Ovary (tissue), 9 donors: ENCODE results near the gene SLC17A5. TPM values are rescaled to one million over a fixed set of nuclear protein-coding genes. Genes with fewer than 3 reads are reported as not detected.

Experiments used
- DNase-seq, 5 donors: peaks; one replicate each; pipeline ENCODE4 v3.0.0-alpha.2; 2019 to 2020
- H3K27ac ChIP-seq, 2 donors: fragments of 200-600 bp; one replicate each; pipeline versions ENCODE4 v1.5.1 to v1.8.0; 2019 to 2022
- H3K27me3 ChIP-seq: fragments of 200-600 bp; one replicate; pipeline ENCODE4 v1.8.0; 2022
- H3K36me3 ChIP-seq: fragments of 200-600 bp; sonication (generic); one replicate; pipeline ENCODE4 v1.5.1; 2019
- H3K4me1 ChIP-seq: one replicate; pipeline ENCODE4 v1.8.1; 2013; ENCODE audit warnings: mild to moderate bottlenecking, moderate library complexity; ENCODE audit not compliant: insufficient read depth
- H3K4me3 ChIP-seq: fragments of 200-600 bp; sonication (generic); one replicate; pipeline ENCODE4 v1.5.1; 2017
- H3K9me3 ChIP-seq, 2 donors: fragments of 200-600 bp in 1 of 2; sonication (generic) in 1 of 2; one replicate each; pipeline versions ENCODE4 v1.5.1 to v1.8.1; 2013 to 2019; ENCODE audit warnings: mild to moderate bottlenecking in 1 of 2, moderate library complexity in 1 of 2
- CTCF ChIP-seq, 3 donors: fragments of 450-650 bp in 2 of 3; fragments of 200-600 bp in 1 of 3; IDR thresholded peaks; one replicate each; pipeline versions ENCODE4 v1.5.1 to v1.8.0; 2016 to 2022; ENCODE audit warnings: antibody characterized with exemption in 3 of 3, mild to moderate bottlenecking in 1 of 3
- EP300 ChIP-seq: sonication (generic); formaldehyde crosslinking; IDR thresholded peaks from one replicate; pipeline ENCODE4 v1.6.1; 2017; ENCODE audit warnings: antibody characterized with exemption
- POLR2A ChIP-seq: fragments of 450-650 bp; IDR thresholded peaks from one replicate; pipeline ENCODE4 v1.6.1; 2017; ENCODE audit warnings: antibody characterized with exemption, mild to moderate bottlenecking, moderate library complexity
- WGBS, 3 donors: extraction: QIAGEN DNeasy Blood & Tissue Kit in 1 of 3; methylation state at CpG; one replicate each; pipeline versions ENCODE4 v1.1.5 to v1.1.7; 2013 to 2017; 5-methylcytosine and 5-hydroxymethylcytosine counted together
- intact Hi-C, 4 donors: fragments of 100-400 bp; cut with DNase I; formaldehyde crosslinking; loops; one replicate each; pipeline versions ENCODE4 v1.11.0 to v1.15.1; 2022 to 2023
- polyA plus RNA-seq, 2 donors: library from polyadenylated mRNA; stranded (reverse); fragments of 200-250 nt in 1 of 2; fragments of 350-450 nt in 1 of 2; fragmentation: Illumina TruSeq in 1 of 2; extraction: RNeasy Lipid Tissue Mini Kit (QIAGEN cat#74804) in 1 of 2; gene quantifications; one replicate each; pipeline ENCODE4 v1.2.3, GENCODE V29; 2013 to 2014
- total RNA-seq, 7 donors: library from RNA; depleted of rRNA in 2 of 7; stranded (reverse); fragments of >200 nt in 2 of 7; fragmentation: NEBNext Ultra II Directional in 3 of 7; extraction: Animal tissue kit (Norgen Biotek cat#: 25700) in 3 of 7; gene quantifications; one replicate each; pipeline versions ENCODE4 v1.1.0 to v1.2.4, GENCODE V29; 2016 to 2023
- donor health status: DM: no; HTN: no; CAD: no; lungs with moderate emphysema.
- donor health status: DM: no; HTN: no; CAD: no.
- donor health status: Bipolar disorder and iron deficiency.
- donor health status: DM: yes; HTN: yes; CAD: no.
- donor health status: DM: no; HTN: no; CAD: no.
- donor health status: DM: yes; HTN: yes; CAD: no.

SLC17A5 gene
- total and polyA plus RNA-seq, 9 donors, result 4.3 to 18.3 (median 7.0) TPM

- peak overlapping the region; percentile 77 to 79 for H3K27ac ChIP-seq
- intact Hi-C loops, result no loop called here
- no peaks in the 10 kb centered on the region for H3K9me3 ChIP-seq
- no peaks in the 10 kb centered on the region for H3K36me3 ChIP-seq
- TF ChIP-seq CTCF (IDR thresholded peaks at IDR 0.05) (no peak), EP300 (no peak), POLR2A (no peak)
- H3K27me3 ChIP-seq, result no peaks in the 10 kb centered on the region
- peak in 3 of 5 donors; percentile 38 to 53 (median 47) for DNase-seq
- peaks cover 2% of the 10 kb centered on the region for H3K4me1 ChIP-seq
- 1 to 3% (median 2%) methylated on average over 6 of the region's 6 CpGs for WGBS, 3 donors
- H3K4me3 ChIP-seq, result peak overlapping the region; percentile 0
Observed at GRCh38 chr6:73586416-73586974, 67.3 kb downstream of the SLC17A5 start.

GRCh38 chr6:73585566-73586415 lies 68.0 kb downstream of the SLC17A5 start:
- TF ChIP-seq CTCF (IDR thresholded peaks at IDR 0.05), result no peak
- TF ChIP-seq POLR2A, result no peak
- TF ChIP-seq EP300, result peak; percentile 40
- no peaks in the 10 kb centered on the region for H3K9me3 ChIP-seq
- intact Hi-C loops, result no loop called here
- H3K4me1 ChIP-seq, result peaks cover 2% of the 10 kb centered on the region
- peak in 2 of 5 donors; percentile 16 to 44 for DNase-seq
- H3K4me3 ChIP-seq, result peak overlapping the region; percentile 0
- no peaks in the 10 kb centered on the region for H3K27me3 ChIP-seq
- 1 to 3% (median 3%) methylated on average over 3 of the region's 3 CpGs for WGBS, 3 donors
- peak overlapping the region; percentile 77 to 79 for H3K27ac ChIP-seq
- no peaks in the 10 kb centered on the region for H3K36me3 ChIP-seq

GRCh38 chr6:73581293-73581692 lies 72.5 kb downstream of the SLC17A5 start:
- Histone ChIP-seq H3K27me3 (no peaks in the 10 kb centered on the region), H3K4me1 (peaks cover 8% of the 10 kb centered on the region), H3K4me3 (no peak overlapping the region), H3K36me3 (no peaks in the 10 kb centered on the region), H3K27ac (peak overlapping the region in 1 of 2 donors; percentile 69), H3K9me3 (no peaks in the 10 kb centered on the region)
- 81 to 93% (median 88%) methylated on average over 2 of the region's 2 CpGs for WGBS, 3 donors
- no peak for TF ChIP-seq POLR2A
- TF ChIP-seq EP300, result no peak
- no peak for TF ChIP-seq CTCF (IDR thresholded peaks at IDR 0.05)
- DNase-seq, result no peak
- intact Hi-C loops, result loop anchor here in 3 of 4 donors (2.0 to 5.0 kb wide), 3 partner anchors 58 to 1636 kb away; partner anchors contain the start of gene EEF1A1 (in 2 of the 3)

GRCh38 chr6:73580247-73581149 lies 73.3 kb downstream of the SLC17A5 start:
- WGBS, 3 donors, result 2 to 3% (median 3%) methylated on average over 21 of the region's 21 CpGs
- H3K36me3 ChIP-seq, result no peaks in the 10 kb centered on the region
- peaks cover 8% of the 10 kb centered on the region for H3K4me1 ChIP-seq
- H3K27ac ChIP-seq, result peak overlapping the region; percentile 69 to 84
- no peaks in the 10 kb centered on the region for H3K27me3 ChIP-seq
- peak overlapping the region; percentile 13 for H3K4me3 ChIP-seq
- no peaks in the 10 kb centered on the region for H3K9me3 ChIP-seq
- peak; percentile 25 for TF ChIP-seq POLR2A
- TF ChIP-seq CTCF (IDR thresholded peaks at IDR 0.05), result peak in 2 of 3 donors; percentile 24 to 51
- peak; percentile 40 for TF ChIP-seq EP300
- intact Hi-C loops, result loop anchor here in 3 of 4 donors (2.0 to 5.0 kb wide), 3 partner anchors 58 to 1637 kb away; partner anchors contain the start of gene EEF1A1 (in 2 of the 3)
- DNase-seq, result peak; percentile 78 to 85 (median 84)
